Occipital lobe (tissue), 2 donors: ENCODE data around the gene ZNF385D. TPM values are rescaled to one million over a fixed set of nuclear protein-coding genes. Genes with fewer than 3 reads are reported as not detected.

ENCODE experiments used
- DNase-seq: peaks from one replicate; lab custom pipeline; 2025; lab: John Stamatoyannopoulos, UW
- total RNA-seq: library from RNA; depleted of rRNA; stranded (reverse); fragments of >200 nt; gene quantifications from one replicate; pipeline ENCODE4 v1.2.3, GENCODE V29; 2014

The ZNF385D gene
- total RNA-seq, 1 donor from 2014 or later = 14.0 TPM

- DNase-seq = no peak
Observed at GRCh38 chr3:21449738-21450137, 301.3 kb downstream of the ZNF385D start.

- no peak for DNase-seq
Observed at GRCh38 chr3:21447476-21448151, 303.4 kb downstream of the ZNF385D start.

- DNase-seq = no peak
Observed at GRCh38 chr3:21446945-21447475, 304.0 kb downstream of the ZNF385D start.

GRCh38 chr3:21446027-21446426 is 305.0 kb downstream of the ZNF385D start:
- DNase-seq = no peak

GRCh38 chr3:21441821-21442220 is 309.2 kb downstream of the ZNF385D start:
- no peak for DNase-seq

- DNase-seq = no peak
Observed at GRCh38 chr3:21436835-21437234, 314.2 kb downstream of the ZNF385D start.

GRCh38 chr3:21435871-21436270 is 315.1 kb downstream of the ZNF385D start:
- no peak for DNase-seq

GRCh38 chr3:21434310-21434709 is 316.7 kb downstream of the ZNF385D start:
- DNase-seq = no peak

GRCh38 chr3:21433751-21434150 is 317.3 kb downstream of the ZNF385D start:
- no peak for DNase-seq

- no peak for DNase-seq
Observed at GRCh38 chr3:21426920-21427319, 324.1 kb downstream of the ZNF385D start.

GRCh38 chr3:21425715-21426114 is 325.3 kb downstream of the ZNF385D start:
- no peak for DNase-seq

- DNase-seq = no peak
Observed at GRCh38 chr3:21421096-21421495, 329.9 kb downstream of the ZNF385D start.

GRCh38 chr3:21417991-21418390 is 333.0 kb downstream of the ZNF385D start:
- DNase-seq = no peak

GRCh38 chr3:21414506-21414905 is 336.5 kb downstream of the ZNF385D start:
- no peak for DNase-seq

GRCh38 chr3:21411058-21411457 is 340.0 kb downstream of the ZNF385D start:
- DNase-seq = no peak

GRCh38 chr3:21409401-21409800 is 341.6 kb downstream of the ZNF385D start:
- DNase-seq = no peak

GRCh38 chr3:21407743-21408142 is 343.3 kb downstream of the ZNF385D start:
- no peak for DNase-seq

GRCh38 chr3:21405671-21406667 is 345.0 kb downstream of the ZNF385D start:
- DNase-seq = no peak

GRCh38 chr3:21398461-21398860 is 352.5 kb downstream of the ZNF385D start:
- DNase-seq = no peak

GRCh38 chr3:21393683-21394311 is 357.2 kb downstream of the ZNF385D start:
- no peak for DNase-seq

GRCh38 chr3:21392526-21392925 is 358.5 kb downstream of the ZNF385D start:
- DNase-seq = no peak

- no peak for DNase-seq
Observed at GRCh38 chr3:21390856-21391255, 360.2 kb downstream of the ZNF385D start.
